GM12801 (cell line): Measurements from ENCODE around the gene MARK1.

Experiments
- TF ChIP-seq, protein P1 (sequence below): IDR thresholded peaks from one replicate; pipeline ENCODE4 v1.5.1; 2011; ENCODE audit warnings: control low read depth; ENCODE audit not compliant: insufficient read length; ENCODE audit errors: extremely low read depth

Gene MARK1

DNA sequence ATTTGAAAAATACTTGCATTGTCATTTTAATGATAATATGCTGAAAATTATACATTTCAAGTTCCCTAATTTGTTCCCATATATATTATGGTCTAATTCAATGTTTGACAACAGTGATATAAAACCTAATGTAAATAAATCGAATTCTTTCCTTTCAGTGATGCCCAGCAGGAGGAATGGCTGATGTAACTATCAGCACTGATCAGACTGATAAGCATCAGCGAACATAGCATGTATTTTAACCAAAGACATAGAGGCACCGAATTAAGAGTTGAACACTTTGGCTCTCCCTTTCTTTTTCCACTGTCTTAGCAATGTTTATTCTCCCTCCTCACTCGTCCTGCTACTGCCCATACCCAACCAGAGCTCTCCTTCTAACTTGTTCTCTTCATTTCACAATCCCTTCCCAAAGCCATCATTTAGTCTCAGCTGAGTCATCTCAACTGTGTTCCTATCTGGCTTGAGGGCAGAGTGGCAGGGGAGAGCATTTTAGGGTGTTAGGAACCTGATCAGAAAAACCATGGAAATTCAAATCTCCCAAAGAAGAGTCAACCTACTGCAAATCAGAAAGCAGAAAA, 103.4 kb downstream of the MARK1 start:
- TF ChIP-seq, protein P1, sequence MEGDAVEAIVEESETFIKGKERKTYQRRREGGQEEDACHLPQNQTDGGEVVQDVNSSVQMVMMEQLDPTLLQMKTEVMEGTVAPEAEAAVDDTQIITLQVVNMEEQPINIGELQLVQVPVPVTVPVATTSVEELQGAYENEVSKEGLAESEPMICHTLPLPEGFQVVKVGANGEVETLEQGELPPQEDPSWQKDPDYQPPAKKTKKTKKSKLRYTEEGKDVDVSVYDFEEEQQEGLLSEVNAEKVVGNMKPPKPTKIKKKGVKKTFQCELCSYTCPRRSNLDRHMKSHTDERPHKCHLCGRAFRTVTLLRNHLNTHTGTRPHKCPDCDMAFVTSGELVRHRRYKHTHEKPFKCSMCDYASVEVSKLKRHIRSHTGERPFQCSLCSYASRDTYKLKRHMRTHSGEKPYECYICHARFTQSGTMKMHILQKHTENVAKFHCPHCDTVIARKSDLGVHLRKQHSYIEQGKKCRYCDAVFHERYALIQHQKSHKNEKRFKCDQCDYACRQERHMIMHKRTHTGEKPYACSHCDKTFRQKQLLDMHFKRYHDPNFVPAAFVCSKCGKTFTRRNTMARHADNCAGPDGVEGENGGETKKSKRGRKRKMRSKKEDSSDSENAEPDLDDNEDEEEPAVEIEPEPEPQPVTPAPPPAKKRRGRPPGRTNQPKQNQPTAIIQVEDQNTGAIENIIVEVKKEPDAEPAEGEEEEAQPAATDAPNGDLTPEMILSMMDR = no peak

DNA sequence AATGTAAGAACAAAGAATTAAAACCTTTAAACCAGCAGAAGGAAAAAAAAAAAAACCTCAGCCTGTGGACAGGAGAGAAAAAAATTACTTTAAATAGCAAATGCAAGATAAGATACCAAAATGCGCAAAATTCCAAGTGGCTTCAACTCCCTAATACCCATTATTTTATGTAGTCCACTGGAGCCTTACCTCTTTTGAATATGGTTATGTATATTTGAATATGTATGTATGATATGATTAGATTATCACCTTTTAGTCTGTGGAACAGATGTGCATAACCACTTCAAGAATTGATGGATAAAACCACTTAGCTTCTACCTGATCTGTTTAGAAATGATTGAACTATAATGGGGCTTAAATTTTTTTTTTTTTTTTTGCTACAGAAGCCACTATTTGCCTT, 109.8 kb downstream of the MARK1 start:
- TF ChIP-seq, protein P1 = no peak

DNA sequence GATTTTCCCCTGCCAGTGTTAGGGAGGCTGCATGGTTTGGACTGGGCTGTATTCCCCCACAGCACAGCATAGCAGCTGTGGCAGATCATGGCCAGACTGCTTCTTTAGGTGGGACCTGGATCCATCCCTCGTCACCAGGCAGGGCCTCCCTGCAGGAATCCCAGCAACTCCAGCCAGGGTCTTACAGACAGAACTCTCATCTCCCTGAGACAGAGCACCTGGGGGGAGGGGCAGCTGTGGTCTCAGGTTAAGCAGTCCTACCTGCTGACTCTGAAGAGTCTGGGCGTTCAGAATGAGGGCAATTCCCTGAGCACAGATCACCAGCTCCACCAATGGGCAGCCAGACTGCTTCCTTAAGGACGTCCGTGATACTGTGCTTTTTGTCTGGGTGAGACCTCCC, 114.3 kb downstream of the MARK1 start:
- TF ChIP-seq, protein P1 = no peak

DNA sequence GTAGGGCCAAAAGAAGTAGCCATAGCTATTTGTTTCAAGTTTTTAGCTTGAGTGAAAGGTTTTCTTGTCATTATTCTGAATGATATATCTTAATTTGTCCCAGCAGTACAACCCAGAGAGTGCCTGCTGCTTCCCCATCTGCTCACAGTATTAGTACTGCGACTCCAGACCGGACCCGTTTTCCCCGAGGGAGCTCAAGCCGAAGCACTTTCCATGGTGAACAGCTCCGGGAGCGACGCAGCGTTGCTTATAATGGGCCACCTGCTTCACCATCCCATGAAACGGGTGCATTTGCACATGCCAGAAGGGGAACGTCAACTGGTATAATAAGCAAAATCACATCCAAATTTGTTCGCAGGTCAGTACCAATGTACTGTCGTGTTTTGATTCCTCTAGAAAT, 125.1 kb downstream of the MARK1 start:
- TF ChIP-seq, protein P1 = no peak

DNA sequence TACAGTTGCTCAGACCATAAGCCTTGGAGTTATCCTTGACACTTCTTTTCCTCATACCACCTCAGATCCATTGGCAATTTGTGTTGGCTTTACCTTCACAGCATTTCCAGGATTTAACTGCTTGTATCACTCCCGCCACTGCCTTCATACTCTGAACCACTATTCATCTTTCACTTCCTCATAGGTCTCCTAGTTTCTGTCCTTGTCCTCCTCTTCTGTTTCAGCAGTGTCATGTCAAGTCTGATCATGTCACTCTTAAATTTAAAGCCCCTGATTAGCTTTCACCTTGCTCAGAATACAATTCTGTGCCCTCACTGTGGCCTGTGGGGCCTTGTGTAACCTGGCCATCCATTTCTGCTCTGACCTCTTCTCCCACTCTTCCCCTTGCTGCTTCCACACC, 127.6 kb downstream of the MARK1 start:
- TF ChIP-seq, protein P1 = no peak

DNA sequence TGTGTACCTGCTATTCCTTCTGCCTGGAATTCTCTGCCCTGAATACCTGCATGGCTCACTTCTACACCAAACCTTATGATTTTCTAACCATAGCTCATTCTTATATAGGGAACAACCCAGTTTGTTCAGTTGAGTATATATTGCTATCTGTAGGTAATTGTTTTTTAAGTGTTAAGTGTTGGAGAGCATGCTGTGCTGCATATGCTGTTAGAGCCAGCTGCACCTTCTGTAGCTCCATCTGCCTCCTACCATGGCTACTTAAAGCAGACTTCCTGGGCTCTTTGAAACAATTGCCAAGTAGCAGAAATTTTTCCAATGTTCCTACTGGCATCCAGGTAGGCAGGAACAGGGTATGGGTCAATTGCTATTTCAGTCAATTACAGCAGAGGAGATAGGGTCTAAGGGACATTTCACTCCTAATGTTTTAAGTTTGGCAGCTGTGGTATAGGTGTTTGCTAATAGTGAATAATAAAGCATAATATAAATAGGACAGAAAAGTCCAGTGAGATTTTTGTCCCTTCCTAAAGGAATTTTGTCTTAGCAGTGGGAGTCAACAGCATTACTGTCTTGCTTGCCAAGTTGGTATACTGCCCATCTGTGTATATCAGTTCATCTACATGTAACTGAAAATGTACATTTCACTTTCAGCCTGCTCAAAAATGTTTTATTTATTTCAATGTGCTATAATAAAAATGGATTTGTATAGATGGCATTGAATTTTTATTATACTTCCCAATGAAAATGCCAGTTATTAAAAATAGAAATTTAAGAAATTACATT, 128.2 kb downstream of the MARK1 start:
- TF ChIP-seq, protein P1 = no peak

DNA sequence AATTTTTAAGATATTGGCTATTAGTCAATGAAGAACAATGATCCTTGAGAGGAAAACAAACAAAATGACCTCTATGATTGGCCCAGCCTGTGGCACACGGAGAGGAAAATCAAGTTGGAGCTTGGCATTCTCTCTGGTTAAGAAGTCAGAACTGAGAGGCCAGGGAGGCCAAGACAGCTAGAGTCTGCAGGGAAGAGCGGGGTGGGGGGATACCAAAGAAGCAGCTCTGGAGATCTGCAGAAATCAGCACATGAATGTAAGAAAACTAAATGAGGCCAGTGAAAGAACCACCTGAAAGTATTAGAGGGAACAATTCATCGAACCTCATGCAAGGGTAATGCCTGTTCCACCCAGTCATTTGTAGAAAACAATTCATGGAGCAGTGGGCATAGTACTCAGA, 138.4 kb downstream of the MARK1 start:
- TF ChIP-seq, protein P1 = no peak
